ENCODE measurements around the gene SS18L1.

- TF ChIP-seq, protein P1, sequence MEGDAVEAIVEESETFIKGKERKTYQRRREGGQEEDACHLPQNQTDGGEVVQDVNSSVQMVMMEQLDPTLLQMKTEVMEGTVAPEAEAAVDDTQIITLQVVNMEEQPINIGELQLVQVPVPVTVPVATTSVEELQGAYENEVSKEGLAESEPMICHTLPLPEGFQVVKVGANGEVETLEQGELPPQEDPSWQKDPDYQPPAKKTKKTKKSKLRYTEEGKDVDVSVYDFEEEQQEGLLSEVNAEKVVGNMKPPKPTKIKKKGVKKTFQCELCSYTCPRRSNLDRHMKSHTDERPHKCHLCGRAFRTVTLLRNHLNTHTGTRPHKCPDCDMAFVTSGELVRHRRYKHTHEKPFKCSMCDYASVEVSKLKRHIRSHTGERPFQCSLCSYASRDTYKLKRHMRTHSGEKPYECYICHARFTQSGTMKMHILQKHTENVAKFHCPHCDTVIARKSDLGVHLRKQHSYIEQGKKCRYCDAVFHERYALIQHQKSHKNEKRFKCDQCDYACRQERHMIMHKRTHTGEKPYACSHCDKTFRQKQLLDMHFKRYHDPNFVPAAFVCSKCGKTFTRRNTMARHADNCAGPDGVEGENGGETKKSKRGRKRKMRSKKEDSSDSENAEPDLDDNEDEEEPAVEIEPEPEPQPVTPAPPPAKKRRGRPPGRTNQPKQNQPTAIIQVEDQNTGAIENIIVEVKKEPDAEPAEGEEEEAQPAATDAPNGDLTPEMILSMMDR (IDR thresholded peaks at IDR 0.05) = no peak
- TF ChIP-seq POLR2A (IDR thresholded peaks at IDR 0.05) = no peak
These were observed 38.2 kb downstream of the SS18L1 start for GRCh38 chr20:62181808-62182207.

All from uterus (tissue), 2 donors.